GM19455 (cell line): ENCODE results near the gene MCM7.
"Not testable (repeated sequence)": the region's sequence is repeated elsewhere in the genome, so short reads cannot be mapped to it uniquely, and the experiment has no call there.

Source experiments
- ATAC-seq: cut with Tn5 transposase; IDR thresholded peaks from one replicate; pipeline ENCODE4 v1.9.1; 2021; ENCODE audit not compliant: unreplicated experiment

The MCM7 gene

DNA sequence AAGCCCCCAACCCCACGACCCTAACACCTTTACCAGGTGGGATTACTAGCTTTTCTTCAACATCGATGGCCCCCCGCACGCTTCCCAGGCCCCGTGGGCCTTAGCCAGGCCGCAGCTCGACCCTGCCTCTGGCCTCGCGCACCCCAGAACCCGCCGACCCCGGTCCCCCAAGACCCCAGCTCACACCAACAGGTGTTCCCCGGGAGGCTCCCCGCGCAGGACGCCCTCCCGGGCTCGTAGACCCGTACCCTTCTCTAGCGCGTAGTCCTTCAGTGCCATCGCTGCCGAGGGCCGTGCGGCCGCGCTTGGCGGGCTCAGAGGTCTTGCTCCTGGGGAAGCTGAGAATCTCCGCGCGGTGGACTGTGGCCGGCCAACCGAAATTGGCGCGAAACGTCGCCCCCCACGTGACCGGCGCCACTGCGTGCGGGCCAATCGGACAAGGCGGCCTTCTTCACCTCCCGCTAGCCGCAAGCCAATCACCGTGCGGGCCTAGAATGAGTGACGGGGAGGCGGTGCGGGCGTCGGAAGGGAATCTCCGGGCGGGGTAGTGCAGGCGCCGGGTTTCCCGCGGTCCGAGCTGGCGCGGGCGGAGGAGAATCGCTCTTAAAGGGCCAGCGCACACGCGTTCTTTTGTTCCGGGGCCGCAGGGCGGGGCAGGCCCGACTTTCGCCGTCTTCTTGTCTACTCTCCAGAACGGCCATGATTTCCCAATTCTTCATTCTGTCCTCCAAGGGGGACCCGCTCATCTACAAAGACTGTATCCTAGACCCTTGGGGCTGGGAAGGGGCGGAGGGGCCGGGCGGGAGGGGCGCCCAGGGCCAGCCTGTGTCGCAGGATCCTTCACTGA, at the start of gene MCM7, which contains the start of gene AP4M1:
MCM7 (minus strand) TSS at position 382 of the 847 bp plus-strand sequence; CDS start at position 279, 103 bp downstream.
AP4M1 (plus strand) TSS at position 628 of the 847 bp plus-strand sequence; CDS start at position 700, 72 bp downstream.
- peak; percentile 86 for ATAC-seq

DNA sequence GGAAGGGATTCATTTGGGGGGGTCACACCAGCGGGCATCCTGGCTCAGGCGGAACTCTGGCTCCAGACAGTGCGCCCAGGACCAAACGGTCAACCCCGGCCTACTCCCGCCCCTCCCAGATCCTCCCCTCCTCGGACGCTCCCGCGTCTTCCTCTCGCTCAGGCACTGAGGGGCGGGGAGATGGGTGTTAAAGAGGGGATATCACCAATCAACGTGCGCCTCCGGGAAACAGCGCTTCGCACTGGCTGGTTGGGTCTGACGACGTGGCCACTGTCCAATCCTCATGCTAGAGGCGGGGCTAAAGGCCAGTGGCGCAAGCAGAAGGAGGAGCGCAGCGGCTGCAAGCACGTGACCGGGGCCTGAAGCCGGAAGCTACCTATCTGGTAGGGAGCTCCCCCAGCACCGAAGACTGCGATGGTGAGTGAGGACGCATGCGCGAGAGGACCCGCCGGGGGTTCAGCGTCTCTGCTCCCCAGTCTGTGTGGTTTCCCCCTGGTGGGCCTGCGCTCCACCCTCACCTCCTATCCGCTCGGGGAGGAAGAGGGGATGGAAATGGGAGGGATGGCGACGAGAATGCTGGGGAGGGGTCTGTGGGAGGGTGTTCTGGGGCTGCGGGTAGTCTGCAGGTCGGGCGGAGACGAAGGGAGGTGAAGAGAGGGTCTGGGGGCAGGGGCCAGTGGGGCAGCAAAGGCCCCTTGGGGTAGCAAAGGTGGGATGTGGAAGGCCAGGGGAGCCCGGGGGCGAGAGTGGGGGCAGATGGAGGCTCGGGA, 47.5 kb upstream of the MCM7 start, which contains the start of gene LAMTOR4:
LAMTOR4 (plus strand) TSS at position 360 of the 770 bp plus-strand sequence; CDS start at position 415, 55 bp downstream.
- ATAC-seq: peak; percentile 98

DNA sequence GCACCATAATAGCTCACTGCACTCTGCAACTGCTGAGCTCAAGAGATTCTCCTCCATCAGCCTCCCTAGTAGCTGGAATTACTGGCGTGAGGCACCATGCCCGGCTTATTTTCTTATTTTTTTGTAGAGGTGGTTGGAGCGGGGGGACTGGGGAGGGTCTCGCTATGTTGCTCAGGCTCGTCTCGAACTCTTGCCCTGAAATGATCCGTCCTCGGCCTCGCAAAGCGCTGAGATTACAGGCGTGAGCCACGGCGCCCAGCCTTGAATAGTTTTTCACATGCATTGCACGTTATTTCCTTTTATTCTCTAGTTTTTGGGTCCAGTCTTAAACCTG, 47.0 kb upstream of the MCM7 start:
- no peak for ATAC-seq

DNA sequence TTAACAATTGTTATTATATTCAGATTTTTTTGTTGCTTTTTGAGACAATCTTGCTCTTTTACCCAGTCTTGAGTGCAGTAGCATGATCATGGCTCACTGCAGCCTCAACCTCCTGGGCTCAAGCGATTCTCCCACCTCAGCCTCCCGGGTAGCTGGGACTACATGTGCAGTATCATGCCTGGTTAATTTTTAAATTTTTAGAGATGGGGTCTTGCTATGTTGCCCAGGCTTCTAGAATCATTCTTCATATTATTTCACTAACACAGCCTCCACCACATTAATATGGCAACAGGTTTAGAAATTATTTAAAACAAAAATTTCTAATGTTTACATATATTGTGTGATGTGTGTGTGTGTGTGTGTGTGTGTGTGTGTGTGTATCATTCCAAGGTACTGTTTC, 46.1 kb upstream of the MCM7 start:
- no peak for ATAC-seq

DNA sequence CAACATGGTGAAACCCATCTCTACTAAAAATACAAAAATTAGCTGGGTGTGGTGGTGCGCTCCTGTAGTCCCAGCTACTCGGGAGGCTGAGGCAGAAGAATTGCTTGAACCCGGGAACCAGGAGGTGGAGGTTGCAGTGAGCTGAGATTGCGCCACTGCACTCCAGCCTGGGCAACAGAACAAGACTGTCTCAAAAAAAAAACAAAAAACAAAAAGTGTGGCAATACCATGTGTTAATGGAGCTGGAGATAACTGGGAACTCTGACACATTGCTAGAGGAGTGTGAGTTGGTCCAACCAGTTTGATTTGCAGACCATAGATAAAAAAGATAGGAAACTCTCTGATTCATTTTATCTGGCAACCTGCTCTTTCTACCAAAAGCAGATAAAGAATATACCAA, 45.2 kb upstream of the MCM7 start:
- not testable (repeated sequence) for ATAC-seq

DNA sequence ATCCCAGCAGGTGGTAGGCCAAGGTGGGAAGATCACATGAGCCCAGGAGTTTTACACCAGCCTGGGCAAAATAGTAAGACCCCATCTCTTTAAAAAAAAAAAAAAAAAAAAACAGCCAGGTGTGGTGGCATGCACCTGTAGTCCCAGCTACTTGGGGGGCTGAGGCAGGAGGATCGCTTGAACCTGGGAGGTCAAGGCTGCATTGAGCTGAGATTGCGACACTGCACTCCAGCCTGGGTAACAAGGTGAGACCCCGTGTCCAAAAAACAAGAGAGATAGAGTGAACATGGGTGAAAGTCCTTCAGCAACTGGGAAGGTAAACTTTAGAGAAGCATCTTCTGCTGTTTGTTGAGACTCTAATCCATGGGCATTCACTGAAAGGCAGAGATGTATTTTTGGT, 41.3 kb upstream of the MCM7 start:
- no peak for ATAC-seq

DNA sequence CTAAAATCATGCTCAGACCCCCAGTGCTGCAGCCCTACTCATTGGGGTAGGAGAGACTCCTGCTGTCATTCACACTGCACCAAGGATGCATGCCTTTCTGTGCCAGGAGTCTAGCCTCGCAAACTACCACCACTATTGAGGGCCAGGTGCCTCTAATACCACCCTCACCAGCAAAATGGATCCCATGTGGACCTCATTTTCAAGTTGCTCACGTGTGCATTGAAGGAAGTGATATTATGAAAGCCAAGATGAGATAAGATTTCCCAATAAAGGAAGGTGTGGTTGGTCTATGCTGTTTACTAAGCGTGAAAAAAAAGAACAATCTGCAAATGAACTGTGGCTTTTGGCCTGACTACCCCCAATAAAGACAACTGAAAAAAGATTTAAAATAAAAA, 40.4 kb upstream of the MCM7 start:
- ATAC-seq: no peak

DNA sequence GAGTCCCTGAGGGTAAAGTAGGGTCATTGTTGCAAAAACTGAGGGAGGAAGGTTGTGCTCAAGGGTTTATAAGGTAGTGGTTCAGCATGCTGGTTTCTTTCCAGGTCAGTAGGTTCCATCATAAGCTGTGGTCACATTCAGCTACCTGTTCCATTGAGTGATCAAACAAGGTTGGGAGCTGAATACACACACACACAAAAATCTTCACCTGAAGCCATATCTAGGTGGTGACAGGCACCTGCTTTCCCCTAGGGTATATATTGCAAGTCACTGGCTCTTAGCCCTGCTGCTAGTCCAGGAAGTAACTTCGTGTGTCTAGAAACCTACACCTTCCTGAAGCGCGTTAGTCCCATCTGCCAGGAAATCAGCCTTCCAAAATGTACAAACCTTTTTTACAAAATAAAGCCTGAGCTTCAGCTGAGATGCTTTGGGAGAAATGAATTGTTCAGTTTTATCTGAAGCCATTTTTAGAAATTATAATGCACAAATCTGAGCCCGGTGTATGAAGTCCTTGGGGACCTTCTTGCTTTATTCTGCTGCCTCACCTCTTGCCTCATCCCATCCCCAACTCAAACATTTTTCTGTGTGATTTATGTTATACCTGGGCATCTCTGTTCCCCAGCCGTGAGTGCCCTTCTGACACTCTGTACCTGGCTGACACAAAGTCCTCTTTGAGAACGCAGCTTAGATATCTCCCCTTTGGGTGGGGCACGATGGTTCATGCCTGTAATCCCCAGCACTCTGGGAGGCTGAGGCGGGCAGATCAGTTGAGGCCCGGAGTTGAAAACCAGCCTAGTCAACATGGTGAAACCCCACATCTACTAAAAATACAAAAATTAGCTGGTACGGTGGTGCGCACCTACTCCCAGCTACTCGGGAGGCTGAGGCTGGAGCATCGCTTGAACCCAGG, 36.9 kb upstream of the MCM7 start:
- ATAC-seq: no peak

DNA sequence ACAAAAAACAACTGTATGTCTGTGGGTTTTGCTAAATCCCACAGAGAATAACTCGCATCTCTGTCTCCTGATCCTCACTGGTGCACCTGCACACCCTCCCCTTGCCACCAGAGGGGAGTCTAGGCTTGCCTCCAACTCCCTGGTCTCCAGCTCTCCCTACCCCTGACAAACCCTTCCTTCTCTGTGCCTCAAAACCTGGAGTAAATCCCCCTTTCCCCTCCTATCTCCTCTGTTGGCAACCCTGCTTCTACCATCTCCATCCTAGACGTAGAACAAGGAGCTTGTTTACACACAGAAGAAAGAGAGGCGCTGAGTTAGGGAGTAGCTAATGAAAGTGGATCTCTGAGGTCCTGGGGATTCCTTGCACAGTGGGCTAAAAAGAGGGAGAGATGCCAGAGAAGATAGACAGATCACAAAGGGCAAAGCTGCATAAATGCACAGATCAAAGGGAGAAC, 31.5 kb upstream of the MCM7 start:
- ATAC-seq: no peak

DNA sequence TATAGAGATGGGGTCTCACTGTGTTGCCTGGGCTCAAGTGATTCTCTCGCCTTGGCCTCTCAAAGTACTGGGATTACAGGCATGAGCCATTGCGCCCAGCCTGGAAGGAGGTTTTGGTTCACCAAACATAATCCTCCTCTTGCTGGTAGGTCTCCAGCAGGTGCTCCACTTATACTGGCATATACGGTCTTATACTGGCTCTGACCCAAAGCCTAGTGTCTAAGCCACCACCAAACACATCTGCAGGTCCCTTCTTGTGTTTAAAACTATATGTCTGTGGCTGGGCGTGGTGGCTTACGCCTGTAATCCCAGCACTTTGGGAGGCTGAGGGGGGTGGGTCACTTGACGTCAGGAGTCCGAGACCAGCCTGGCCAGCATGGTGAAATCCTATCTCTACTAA, 30.9 kb upstream of the MCM7 start:
- no peak for ATAC-seq

DNA sequence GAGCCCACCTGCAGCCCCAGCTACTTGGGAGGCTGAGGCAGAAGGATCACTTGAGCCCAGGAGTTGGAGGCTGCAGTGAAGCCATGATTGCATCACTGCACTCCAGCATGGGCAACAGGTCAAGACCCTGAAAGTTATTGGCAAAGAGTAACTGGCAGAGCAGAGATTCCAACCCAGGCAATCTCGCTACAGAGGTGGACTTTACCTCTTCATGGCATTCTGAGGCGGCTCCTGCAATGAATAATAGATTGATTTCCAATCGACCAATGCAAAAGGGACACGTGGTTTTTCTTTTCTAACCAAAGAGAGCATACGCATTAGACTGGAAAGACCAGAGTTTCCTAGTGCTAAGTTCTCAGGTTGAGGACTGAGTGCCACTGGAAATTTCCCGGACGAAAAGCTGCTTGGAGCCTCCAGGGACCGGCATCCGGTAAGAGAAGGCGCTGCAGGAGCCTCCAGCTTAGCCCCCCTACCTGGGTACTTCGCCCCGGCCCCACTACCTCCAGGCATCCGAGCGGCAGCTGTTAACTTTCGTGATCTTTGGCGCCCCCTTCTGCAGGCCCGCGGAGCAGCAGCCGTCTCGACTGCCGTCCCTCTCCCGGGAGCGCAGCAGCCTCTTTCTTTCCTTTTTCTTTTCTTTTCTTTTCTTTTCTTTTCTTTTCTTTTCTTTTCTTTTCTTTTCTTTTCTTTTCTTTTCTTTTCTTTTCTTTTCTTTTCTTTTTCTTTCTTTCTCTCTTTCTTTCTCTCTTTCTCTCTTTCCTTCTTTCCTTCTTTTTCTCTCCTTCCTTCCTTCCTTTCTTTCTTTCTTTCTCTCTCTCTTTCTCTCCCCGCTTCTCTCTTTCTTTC, 29.6 kb upstream of the MCM7 start:
- ATAC-seq: no peak

DNA sequence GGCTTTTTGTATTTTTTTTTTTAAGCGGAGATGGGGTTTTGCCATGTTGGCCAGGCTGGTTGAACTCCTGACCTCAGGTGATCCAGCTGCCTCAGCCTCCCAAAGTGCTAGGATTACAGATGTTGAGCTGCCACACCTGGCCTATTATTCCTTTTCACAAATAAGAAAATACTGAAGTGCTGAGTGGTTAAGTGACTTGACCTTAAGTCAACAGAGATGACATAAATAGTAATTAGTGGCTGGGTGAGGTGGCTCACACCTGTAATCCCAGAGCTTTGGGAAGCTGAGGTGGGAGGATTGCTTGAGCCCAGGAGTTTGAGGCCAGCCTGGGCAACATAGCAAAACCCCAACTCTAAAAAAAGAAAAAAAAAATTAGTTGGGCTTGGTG, 29.0 kb upstream of the MCM7 start:
- not testable (repeated sequence) for ATAC-seq

DNA sequence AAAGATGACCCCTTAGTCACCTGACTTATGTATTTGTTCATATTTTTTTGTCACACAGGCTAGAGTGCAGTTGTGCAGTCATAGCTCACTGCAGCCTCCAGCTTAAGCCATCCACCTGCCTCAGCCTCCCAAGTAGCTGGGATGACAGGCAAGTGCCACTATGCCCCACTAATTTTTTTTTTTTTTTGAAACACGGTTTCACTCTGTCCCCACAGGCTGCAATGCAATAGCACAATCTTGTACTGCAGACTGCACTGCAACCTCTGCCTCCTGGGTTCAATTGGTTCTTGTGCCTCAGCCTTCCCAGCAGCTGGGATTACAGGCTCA, 27.4 kb upstream of the MCM7 start:
- ATAC-seq: no peak

DNA sequence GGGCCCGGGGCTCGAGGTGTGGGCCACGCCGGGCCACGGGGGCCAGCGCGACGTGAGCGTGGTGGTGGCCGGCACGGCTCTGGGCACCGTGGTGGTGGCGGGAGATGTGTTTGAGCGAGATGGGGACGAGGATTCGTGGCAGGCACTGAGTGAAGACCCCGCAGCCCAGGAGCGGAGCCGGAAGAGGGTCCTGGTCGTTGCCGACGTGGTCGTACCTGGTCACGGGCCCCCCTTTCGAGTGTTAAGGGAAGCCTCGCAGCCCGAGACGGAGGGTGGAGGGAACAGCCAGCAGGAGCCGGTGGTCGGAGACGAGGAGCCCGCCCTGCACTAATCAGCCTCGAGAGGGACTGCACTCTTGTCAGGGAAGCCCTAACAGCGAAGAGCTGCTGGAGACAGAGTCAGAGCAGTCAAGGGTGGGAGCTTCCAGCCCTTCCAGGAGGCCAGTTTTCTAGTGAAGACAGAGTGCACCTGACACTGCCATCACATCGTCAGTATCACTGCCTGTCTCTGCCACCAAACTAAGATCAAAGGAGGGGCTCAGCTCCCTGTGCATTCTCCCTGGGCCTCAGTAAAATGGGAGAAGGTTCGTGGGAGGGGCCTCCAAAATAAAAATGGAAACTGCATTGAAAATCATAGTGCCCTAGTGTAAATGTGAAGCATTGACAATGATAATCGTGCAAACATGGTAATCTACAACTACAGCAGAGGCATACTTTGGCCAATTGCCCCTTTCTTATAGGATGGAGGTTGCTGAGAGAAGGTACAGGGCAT, 26.9 kb upstream of the MCM7 start:
- no peak for ATAC-seq

DNA sequence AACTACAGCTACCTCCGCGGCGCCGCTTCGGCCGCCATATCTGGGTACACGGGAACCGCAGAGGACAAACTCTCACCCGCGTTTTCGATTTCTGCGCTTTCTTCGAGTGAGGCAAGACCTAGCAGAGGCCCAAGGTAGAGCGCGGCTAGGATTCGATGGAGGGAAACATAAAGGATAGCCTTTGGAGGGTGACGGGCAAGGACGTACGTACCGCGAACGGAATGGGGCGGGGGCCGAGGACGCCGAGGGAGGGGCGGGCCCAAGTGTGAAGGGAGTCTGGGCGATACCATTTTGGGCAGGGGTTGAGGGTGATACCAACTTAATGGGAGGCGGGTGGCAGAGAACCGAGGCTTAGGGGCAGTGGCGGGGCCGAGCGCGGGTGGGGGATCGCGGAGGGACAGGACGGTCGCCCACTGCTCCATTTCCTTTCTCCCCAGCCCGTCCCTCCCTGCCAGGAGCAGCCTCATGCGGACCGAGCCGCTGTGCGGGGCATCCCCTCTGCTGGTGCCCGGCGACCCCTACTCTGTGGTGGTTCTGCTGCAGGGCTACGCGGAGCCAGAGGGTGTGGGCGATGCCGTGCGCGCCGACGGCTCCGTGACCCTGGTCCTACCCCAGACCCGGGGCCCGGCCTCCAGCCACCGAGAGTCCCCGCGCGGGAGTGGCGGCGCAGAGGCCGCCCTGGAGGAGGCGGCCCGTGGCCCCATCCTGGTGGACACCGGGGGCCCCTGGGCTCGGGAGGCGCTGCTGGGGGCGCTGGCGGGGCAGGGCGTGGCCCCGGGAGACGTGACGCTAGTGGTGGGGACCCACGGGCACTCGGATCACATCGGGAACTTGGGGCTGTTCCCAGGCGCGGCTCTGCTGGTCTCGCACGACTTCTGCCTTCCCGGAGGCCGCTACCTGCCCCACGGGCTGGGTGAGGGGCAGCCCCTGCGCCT, 26.0 kb upstream of the MCM7 start, which contains the start of gene MBLAC1:
MBLAC1 (plus strand) TSS at position 37 of the 935 bp plus-strand sequence; CDS start at position 466, 429 bp downstream.
- peak; percentile 72 for ATAC-seq

DNA sequence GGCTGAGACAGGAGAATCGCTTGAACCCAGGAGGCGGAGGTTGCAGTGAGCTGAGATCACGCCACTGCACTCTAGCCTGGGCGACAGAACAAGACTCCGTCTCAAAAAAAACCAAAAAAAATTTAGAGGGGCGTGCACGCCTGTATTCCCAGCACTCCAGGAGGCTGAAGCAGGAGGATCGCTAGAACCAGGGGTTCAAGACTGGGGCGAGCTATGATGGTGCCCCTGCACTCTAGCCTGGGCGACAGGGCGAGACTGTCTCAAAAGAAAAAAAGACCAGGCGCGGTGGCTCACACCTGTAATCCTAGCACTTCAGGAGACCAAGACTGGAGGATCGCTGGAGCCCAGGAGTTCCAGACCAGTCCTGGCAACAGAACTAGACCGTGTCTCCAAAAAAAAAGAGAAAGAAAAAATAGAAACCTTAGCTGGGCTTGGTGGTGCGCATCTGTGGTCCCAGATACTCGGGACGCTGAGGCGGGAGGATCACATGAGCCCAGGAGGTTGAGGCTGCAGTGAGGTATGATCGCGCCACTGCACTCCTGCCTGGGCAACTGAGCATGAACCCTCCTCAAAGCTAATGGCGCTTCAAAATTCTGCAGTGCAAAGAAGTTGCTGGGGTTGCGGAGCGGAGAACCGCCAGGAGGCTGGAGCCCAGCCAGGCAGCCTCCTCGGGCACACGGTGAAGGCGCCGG, 25.2 kb upstream of the MCM7 start:
- peak; percentile 26 for ATAC-seq
